A549 treated with ZK216348 at 1 μM for 4 hours (cell line): ENCODE measurements around the gene SMAD7. TPM values are rescaled to one million over a fixed set of nuclear protein-coding genes. Genes with fewer than 3 reads are reported as not detected.

Experiments
- total RNA-seq: library from RNA; stranded (reverse); fragments of 200-300 nt; extraction: Qiagen RNA extraction; gene quantifications from 5 replicates; pipeline ENCODE4 v1.2.3, GENCODE V29; 2022; ENCODE audit warnings: low read depth

SMAD7 gene
- 19.7 to 25.3 TPM (median 24.1 TPM) in 5 replicates for total RNA-seq

GRCh38 chr18:48950536-48951447 is at the start of gene SMAD7:
SMAD7 (minus strand) TSS chr18:48950965; CDS start chr18:48950424, 541 bp downstream.

